GM18520 (cell line): ENCODE measurements around the gene MAN1C1.

Source experiments
- ATAC-seq: cut with Tn5 transposase; IDR thresholded peaks from one replicate; pipeline ENCODE4 v1.9.1; 2021; ENCODE audit not compliant: unreplicated experiment

The MAN1C1 gene

GRCh38 chr1:25811384-25812082 lies 194.9 kb downstream of the MAN1C1 start:
- ATAC-seq = no peak

- ATAC-seq = no peak
These were observed 196.6 kb downstream of the MAN1C1 start for GRCh38 chr1:25813071-25813733.

GRCh38 chr1:25813734-25814471 lies 197.3 kb downstream of the MAN1C1 start:
- ATAC-seq = no peak

- no peak for ATAC-seq
These were observed 198.0 kb downstream of the MAN1C1 start for GRCh38 chr1:25814549-25815087.

- no peak for ATAC-seq
These were observed 198.9 kb downstream of the MAN1C1 start for GRCh38 chr1:25815208-25816111.

GRCh38 chr1:25816112-25816718 lies 199.6 kb downstream of the MAN1C1 start:
- ATAC-seq = no peak

GRCh38 chr1:25817840-25818501 lies 201.4 kb downstream of the MAN1C1 start:
- no peak for ATAC-seq

GRCh38 chr1:25818569-25818968 lies 202.0 kb downstream of the MAN1C1 start:
- ATAC-seq = no peak

GRCh38 chr1:25819491-25820246 lies 203.1 kb downstream of the MAN1C1 start, which contains the start of gene MTFR1L:
TSS of gene MTFR1L (plus strand) at chr1:25819954. CDS start at chr1:25823105, 3,151 bp downstream.
- ATAC-seq = peak; percentile 65

- peak; percentile 23 for ATAC-seq
These were observed 203.9 kb downstream of the MAN1C1 start for GRCh38 chr1:25820247-25821111.

- ATAC-seq = no peak
These were observed 204.5 kb downstream of the MAN1C1 start for GRCh38 chr1:25821112-25821476.

GRCh38 chr1:25821630-25822091 lies 205.1 kb downstream of the MAN1C1 start:
- no peak for ATAC-seq

GRCh38 chr1:25825605-25826004 lies 209.0 kb downstream of the MAN1C1 start:
- no peak for ATAC-seq

GRCh38 chr1:25826571-25826970 lies 210.0 kb downstream of the MAN1C1 start:
- no peak for ATAC-seq

GRCh38 chr1:25828491-25828890 lies 211.9 kb downstream of the MAN1C1 start:
- ATAC-seq = no peak

- no peak for ATAC-seq
These were observed 212.5 kb downstream of the MAN1C1 start for GRCh38 chr1:25829046-25829445.

- no peak for ATAC-seq
These were observed 215.1 kb downstream of the MAN1C1 start for GRCh38 chr1:25831569-25832196.
